Parathyroid adenoma (tissue), 2 donors: ENCODE data around the gene GFOD2.

ENCODE experiments used
- H2AFZ ChIP-seq: fragments of 300-600 bp; sonication (generic); one replicate; pipeline ENCODE4 v1.7.0; 2017; ENCODE audit warnings: antibody characterized with exemption, mild to moderate bottlenecking
- H3K27ac ChIP-seq: fragments of 300-600 bp; sonication (generic); one replicate; pipeline ENCODE4 v1.7.0; 2017
- H3K27me3 ChIP-seq: fragments of 300-600 bp; sonication (generic); one replicate; pipeline ENCODE4 v1.7.0; 2017; ENCODE audit warnings: low read length; ENCODE audit not compliant: control insufficient read depth, insufficient read depth
- H3K36me3 ChIP-seq: fragments of 300-600 bp; sonication (generic); one replicate; pipeline ENCODE4 v1.7.0; 2017; ENCODE audit warnings: low read length; ENCODE audit not compliant: control insufficient read depth, insufficient read depth
- H3K4me1 ChIP-seq: fragments of 300-600 bp; sonication (generic); one replicate; pipeline ENCODE4 v1.7.0; 2017; ENCODE audit warnings: control low read depth
- H3K4me2 ChIP-seq: fragments of 300-600 bp; sonication (generic); one replicate; pipeline ENCODE4 v1.7.0; 2017; ENCODE audit warnings: low read length
- H3K4me3 ChIP-seq: fragments of 300-600 bp; sonication (generic); one replicate; pipeline ENCODE4 v1.7.0; 2017; ENCODE audit warnings: low read depth, low read length
- H3K79me2 ChIP-seq: fragments of 300-600 bp; sonication (generic); one replicate; pipeline ENCODE4 v1.7.0; 2017; ENCODE audit warnings: control low read depth
- H3K9ac ChIP-seq: fragments of 300-600 bp; sonication (generic); one replicate; pipeline ENCODE4 v1.7.0; 2017; ENCODE audit warnings: mild to moderate bottlenecking
- H3K9me3 ChIP-seq: fragments of 300-600 bp; sonication (generic); one replicate; pipeline ENCODE4 v1.7.0; 2017; ENCODE audit warnings: low read length; ENCODE audit not compliant: control insufficient read depth
- CTCF ChIP-seq: fragments of 300-600 bp; sonication (generic); IDR thresholded peaks from one replicate; pipeline ENCODE4 v1.7.0; 2017; ENCODE audit warnings: antibody characterized with exemption, mild to moderate bottlenecking
- donor health status: primary hyperparathyroidism.

Gene GFOD2

GRCh38 chr16:67664258-67664657 is 54.9 kb downstream of the GFOD2 start:
- no peak overlapping the region for H3K9ac ChIP-seq

GRCh38 chr16:67663877-67664222 is 55.3 kb downstream of the GFOD2 start:
- TF ChIP-seq CTCF = no peak
- Histone ChIP-seq H3K4me1 (peaks cover 22% of the 10 kb centered on the region), H3K9ac (no peak overlapping the region)

More at GRCh38 chr16:67664258-67664657, 54.9 kb downstream of the GFOD2 start:
- Histone ChIP-seq H3K4me3 (no peak overlapping the region), H3K27ac (no peak overlapping the region), H3K36me3 (no peaks in the 10 kb centered on the region), H3K27me3 (no peaks in the 10 kb centered on the region), H3K79me2 (no peaks in the 10 kb centered on the region), H3K9me3 (no peaks in the 10 kb centered on the region), H3K4me1 (peaks cover 22% of the 10 kb centered on the region), H2AFZ (no peak overlapping the region), H3K4me2 (no peak overlapping the region)
- no peak for TF ChIP-seq CTCF

GRCh38 chr16:67663151-67663876 is 55.8 kb downstream of the GFOD2 start:
- Histone ChIP-seq H3K27ac (no peak overlapping the region), H3K36me3 (no peaks in the 10 kb centered on the region), H3K4me2 (no peak overlapping the region), H3K9me3 (no peaks in the 10 kb centered on the region), H3K9ac (no peak overlapping the region), H3K4me3 (no peak overlapping the region), H3K4me1 (peaks cover 22% of the 10 kb centered on the region), H3K27me3 (no peaks in the 10 kb centered on the region), H3K79me2 (no peaks in the 10 kb centered on the region), H2AFZ (no peak overlapping the region)
- TF ChIP-seq CTCF = no peak

More at GRCh38 chr16:67663877-67664222, 55.3 kb downstream of the GFOD2 start:
- no peak overlapping the region for H3K27ac ChIP-seq
- H3K36me3 ChIP-seq = no peaks in the 10 kb centered on the region
- no peak overlapping the region for H2AFZ ChIP-seq
- H3K9me3 ChIP-seq = no peaks in the 10 kb centered on the region
- no peaks in the 10 kb centered on the region for H3K79me2 ChIP-seq
- no peak overlapping the region for H3K4me3 ChIP-seq
- H3K27me3 ChIP-seq = no peaks in the 10 kb centered on the region
- H3K4me2 ChIP-seq = no peak overlapping the region

GRCh38 chr16:67662653-67663010 is 56.5 kb downstream of the GFOD2 start:
- Histone ChIP-seq H3K36me3 (no peaks in the 10 kb centered on the region), H3K27me3 (no peaks in the 10 kb centered on the region), H3K79me2 (no peaks in the 10 kb centered on the region), H3K4me3 (no peak overlapping the region), H3K9ac (no peak overlapping the region), H3K4me1 (peaks cover 17% of the 10 kb centered on the region), H3K9me3 (no peaks in the 10 kb centered on the region), H3K27ac (no peak overlapping the region), H3K4me2 (no peak overlapping the region), H2AFZ (no peak overlapping the region)
- TF ChIP-seq CTCF = no peak
